H1 (cell line): ENCODE results near the gene CHDH. TPM values are rescaled to one million over a fixed set of nuclear protein-coding genes. Genes with fewer than 3 reads are reported as not detected.

Experiments used
- BCL11A ChIP-seq, 2 experiments: IDR thresholded peaks; one replicate each; pipeline ENCODE4 v1.6.1; 2011; ENCODE audit warnings: low read depth in 2 of 2, low read length in 2 of 2, mild to moderate bottlenecking in 2 of 2
- CBX5 ChIP-seq: fragments of 300-800, 300-1000 bp; sonication (generic); IDR thresholded peaks from 2 replicates; pipeline ENCODE4 v1.7.1; 2016; ENCODE audit warnings: antibody characterized with exemption, low read length, low read depth
- CEBPB ChIP-seq: IDR thresholded peaks from 2 replicates; pipeline ENCODE4 v1.6.1; 2012; ENCODE audit warnings: low read depth, low read length
- CHD7 ChIP-seq: fragments of 300-600 bp; sonication (generic); IDR thresholded peaks from 2 replicates; pipeline ENCODE4 v1.7.1; 2012; ENCODE audit warnings: low read length, moderate library complexity, mild to moderate bottlenecking, inconsistent platforms; ENCODE audit not compliant: insufficient replicate concordance
- HDAC6 ChIP-seq: IDR thresholded peaks from one replicate; pipeline ENCODE4 v1.7.1; 2012; ENCODE audit warnings: low read depth, mild to moderate bottlenecking, inconsistent platforms, low read length, moderate library complexity
- NANOG ChIP-seq: IDR thresholded peaks from 2 replicates; pipeline ENCODE4 v1.6.1; 2011; ENCODE audit warnings: low read length, low read depth, mild to moderate bottlenecking, inconsistent platforms; ENCODE audit not compliant: insufficient read depth, poor library complexity, severe bottlenecking
- RFX5 ChIP-seq: IDR thresholded peaks from 2 replicates; pipeline ENCODE4 v1.6.1; 2011; ENCODE audit warnings: low read depth, low read length, improper control_type of control experiment, borderline replicate concordance
- SAP30 ChIP-seq: fragments of 300-600 bp; sonication (generic); IDR thresholded peaks from 2 replicates; pipeline ENCODE4 v1.7.1; 2012; ENCODE audit warnings: low read length, moderate library complexity, mild to moderate bottlenecking, inconsistent platforms; ENCODE audit not compliant: insufficient read depth, insufficient replicate concordance
- polyA plus RNA-seq, 7 experiments: library from polyadenylated mRNA; depleted of rRNA in 3 of 7; stranded (reverse) in 5 of 7; unstranded in 2 of 7; fragments of >200 nt in 5 of 7; fragments of 200-250 nt in 2 of 7; gene quantifications; 1 replicate in 5 of 7; 2 replicates in 1 of 7; 4 replicates in 1 of 7; pipeline versions ENCODE4 v1.2.1 to v1.2.3, GENCODE V29; 2011 to 2013; ENCODE audit warnings: missing spikeins in 2 of 7, mixed read lengths in 2 of 7
- total RNA-seq: library from RNA; stranded (reverse); fragmentation: NEBNext Ultra II Directional; extraction: Animal tissue kit (Norgen Biotek cat#: 25700); gene quantifications from 2 replicates; pipeline ENCODE4 v1.2.1, GENCODE V29; 2021

CHDH gene
- total and polyA plus RNA-seq, 2 of the 8 experiments (the other 6 are each of a cell fraction or from before 2014, with no cell fraction given), result 4.9 to 10.3 TPM

DNA sequence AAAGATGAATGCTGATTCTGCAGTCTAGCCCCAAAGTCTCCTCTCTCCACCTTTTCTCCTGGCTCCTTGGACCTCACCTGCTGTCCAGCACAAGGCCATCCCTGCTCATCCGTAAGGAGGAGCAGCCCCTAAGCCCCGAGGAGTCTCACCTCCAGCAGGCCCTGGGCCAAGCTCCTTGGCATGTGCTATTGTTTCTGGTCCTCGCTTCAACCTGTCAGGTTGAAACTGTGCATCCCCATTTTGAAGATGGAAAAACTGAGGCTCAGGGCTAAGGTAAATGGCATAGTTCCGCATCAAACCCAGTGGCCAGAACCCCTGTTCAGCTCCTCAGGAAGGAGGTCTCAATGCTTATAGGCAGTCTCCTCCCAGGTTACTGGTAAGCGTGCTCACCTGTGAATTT is 26.1 kb downstream of the CHDH start (continued):
- no peak for TF ChIP-seq CHD7
- TF ChIP-seq CEBPB, result no peak
- no peak for TF ChIP-seq BCL11A (IDR thresholded peaks at IDR 0.05; ENCODE audit: low read depth in 2 of 2, low read length in 2 of 2)
- TF ChIP-seq NANOG, result no peak
- no peak for TF ChIP-seq HDAC6
- TF ChIP-seq CBX5, result no peak
- TF ChIP-seq SAP30, result no peak
- no peak for TF ChIP-seq RFX5
